Uterus (tissue), 4 donors: ENCODE results near the gene ZNF536. TPM values are rescaled to one million over a fixed set of nuclear protein-coding genes. Genes with fewer than 3 reads are reported as not detected.
"Not testable (repeated sequence)": the region's sequence is repeated elsewhere in the genome, so short reads cannot be mapped to it uniquely, and the experiment has no call there.

ENCODE experiments used
- DNase-seq, 2 donors: peaks; one replicate each; pipeline ENCODE4 v3.0.0-alpha.2; 2019 to 2020
- H3K27ac ChIP-seq, 2 donors: fragments of 200-600 bp; sonication (generic); 1 replicate in 1 of 2; 2 replicates in 1 of 2; pipeline ENCODE4 v1.5.1; 2016 to 2018
- H3K27me3 ChIP-seq, 2 donors: fragments of 200-600 bp; sonication (generic); one replicate each; pipeline ENCODE4 v1.5.1; 2018 to 2019; ENCODE audit warnings: control low read depth in 1 of 2
- H3K36me3 ChIP-seq, 2 donors: fragments of 200-600 bp; sonication (generic); one replicate each; pipeline ENCODE4 v1.5.1; 2019; ENCODE audit warnings: control low read depth in 1 of 2
- H3K4me1 ChIP-seq, 2 donors: fragments of 200-600 bp; sonication (generic); one replicate each; pipeline ENCODE4 v1.5.1; 2018 to 2019; ENCODE audit warnings: control low read depth in 1 of 2
- H3K4me3 ChIP-seq, 2 donors: fragments of 200-600 bp; sonication (generic); 1 replicate in 1 of 2; 2 replicates in 1 of 2; pipeline ENCODE4 v1.5.1; 2018 to 2019; ENCODE audit warnings: mild to moderate bottlenecking in 1 of 2
- H3K9me3 ChIP-seq, 2 donors: fragments of 200-600 bp; sonication (generic); one replicate each; pipeline ENCODE4 v1.5.1; 2019; ENCODE audit warnings: control low read depth in 1 of 2
- POLR2A ChIP-seq, 2 donors: fragments of 450-650 bp; IDR thresholded peaks; one replicate each; pipeline ENCODE4 v1.6.1; 2016; ENCODE audit warnings: antibody characterized with exemption in 2 of 2, mild to moderate bottlenecking in 1 of 2, moderate library complexity in 1 of 2
- intact Hi-C: fragments of 100-400 bp; cut with DNase I; formaldehyde crosslinking; loops from one replicate; pipeline ENCODE4 v1.15.1; 2023; ENCODE audit warnings: low total_unique reads
- total RNA-seq, 4 donors: library from RNA; depleted of rRNA in 3 of 4; stranded (reverse); fragments of >200 nt in 3 of 4; gene quantifications; one replicate each; pipeline versions ENCODE4 v1.1.0 to v1.2.4, GENCODE V29; 2014 to 2023
- TF ChIP-seq, protein P1 (sequence below), 4 experiments: fragments of 200-600 bp in 2 of 4; fragments of 450-650 bp in 2 of 4; sonication (generic) in 2 of 4; IDR thresholded peaks; one replicate each; pipeline ENCODE4 v1.5.1; 2016 to 2019; ENCODE audit warnings: antibody characterized with exemption in 4 of 4, mild to moderate bottlenecking in 2 of 4, moderate library complexity in 1 of 4
- donor health status: DM: yes; HTN: yes; CAD: no.

The ZNF536 gene
- total RNA-seq, 4 donors from 2014 or later = 0.67 to 3.3 (median 2.8) TPM; not detected in 1

- no peak for DNase-seq
- intact Hi-C loops = no loop called here
- no peaks in the 10 kb centered on the region for H3K36me3 ChIP-seq
- no peaks in the 10 kb centered on the region for H3K4me1 ChIP-seq
- TF ChIP-seq, protein P1, sequence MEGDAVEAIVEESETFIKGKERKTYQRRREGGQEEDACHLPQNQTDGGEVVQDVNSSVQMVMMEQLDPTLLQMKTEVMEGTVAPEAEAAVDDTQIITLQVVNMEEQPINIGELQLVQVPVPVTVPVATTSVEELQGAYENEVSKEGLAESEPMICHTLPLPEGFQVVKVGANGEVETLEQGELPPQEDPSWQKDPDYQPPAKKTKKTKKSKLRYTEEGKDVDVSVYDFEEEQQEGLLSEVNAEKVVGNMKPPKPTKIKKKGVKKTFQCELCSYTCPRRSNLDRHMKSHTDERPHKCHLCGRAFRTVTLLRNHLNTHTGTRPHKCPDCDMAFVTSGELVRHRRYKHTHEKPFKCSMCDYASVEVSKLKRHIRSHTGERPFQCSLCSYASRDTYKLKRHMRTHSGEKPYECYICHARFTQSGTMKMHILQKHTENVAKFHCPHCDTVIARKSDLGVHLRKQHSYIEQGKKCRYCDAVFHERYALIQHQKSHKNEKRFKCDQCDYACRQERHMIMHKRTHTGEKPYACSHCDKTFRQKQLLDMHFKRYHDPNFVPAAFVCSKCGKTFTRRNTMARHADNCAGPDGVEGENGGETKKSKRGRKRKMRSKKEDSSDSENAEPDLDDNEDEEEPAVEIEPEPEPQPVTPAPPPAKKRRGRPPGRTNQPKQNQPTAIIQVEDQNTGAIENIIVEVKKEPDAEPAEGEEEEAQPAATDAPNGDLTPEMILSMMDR (IDR thresholded peaks at IDR 0.05) = no peak
- TF ChIP-seq POLR2A (IDR thresholded peaks at IDR 0.05) = no peak
- H3K27me3 ChIP-seq = no peaks in the 10 kb centered on the region
- H3K9me3 ChIP-seq = no peaks in the 10 kb centered on the region
- no peak overlapping the region for H3K27ac ChIP-seq
- no peak overlapping the region for H3K4me3 ChIP-seq
Measured at GRCh38 chr19:30457484-30457883, 85.3 kb downstream of the ZNF536 start.

- intact Hi-C loops = no loop called here
- no peak overlapping the region for H3K27ac ChIP-seq
- no peaks in the 10 kb centered on the region for H3K9me3 ChIP-seq
Measured at GRCh38 chr19:30459859-30460258, 87.7 kb downstream of the ZNF536 start.

GRCh38 chr19:30464162-30464561 is 92.0 kb downstream of the ZNF536 start:
- Histone ChIP-seq H3K36me3 (no peaks in the 10 kb centered on the region), H3K27me3 (no peaks in the 10 kb centered on the region), H3K9me3 (no peaks in the 10 kb centered on the region), H3K4me3 (no peak overlapping the region), H3K27ac (no peak overlapping the region), H3K4me1 (no peaks in the 10 kb centered on the region)
- no peak for DNase-seq
- TF ChIP-seq POLR2A (IDR thresholded peaks at IDR 0.05) = no peak
- TF ChIP-seq, protein P1 (IDR thresholded peaks at IDR 0.05) = no peak
- intact Hi-C loops = no loop called here

More at GRCh38 chr19:30459859-30460258, 87.7 kb downstream of the ZNF536 start:
- Histone ChIP-seq H3K27me3 (no peaks in the 10 kb centered on the region), H3K4me1 (no peaks in the 10 kb centered on the region), H3K4me3 (no peak overlapping the region), H3K36me3 (no peaks in the 10 kb centered on the region)
- TF ChIP-seq POLR2A (IDR thresholded peaks at IDR 0.05) = no peak
- TF ChIP-seq, protein P1 (IDR thresholded peaks at IDR 0.05) = no peak
- no peak for DNase-seq

- H3K27ac ChIP-seq, H3K36me3 ChIP-seq, H3K4me1 ChIP-seq, DNase-seq, intact Hi-C loops, H3K9me3 ChIP-seq, H3K4me3 ChIP-seq, H3K27me3 ChIP-seq: not testable (repeated sequence)
Measured at GRCh38 chr19:30466598-30466997, 94.4 kb downstream of the ZNF536 start.

- no peaks in the 10 kb centered on the region for H3K9me3 ChIP-seq
- TF ChIP-seq, protein P1 (IDR thresholded peaks at IDR 0.05) = no peak
- TF ChIP-seq POLR2A (IDR thresholded peaks at IDR 0.05) = no peak
- H3K27me3 ChIP-seq = no peaks in the 10 kb centered on the region
- H3K4me1 ChIP-seq = no peaks in the 10 kb centered on the region
- H3K36me3 ChIP-seq = no peaks in the 10 kb centered on the region
- no peak for DNase-seq
- no peak overlapping the region for H3K4me3 ChIP-seq
- H3K27ac ChIP-seq = no peak overlapping the region
- intact Hi-C loops = no loop called here
Measured at GRCh38 chr19:30467239-30467638, 95.1 kb downstream of the ZNF536 start.

GRCh38 chr19:30469774-30470173 is 97.6 kb downstream of the ZNF536 start:
- no peaks in the 10 kb centered on the region for H3K4me1 ChIP-seq
- no peaks in the 10 kb centered on the region for H3K9me3 ChIP-seq
- no peak overlapping the region for H3K4me3 ChIP-seq
- no peak for DNase-seq
- TF ChIP-seq, protein P1 (IDR thresholded peaks at IDR 0.05) = no peak
- TF ChIP-seq POLR2A (IDR thresholded peaks at IDR 0.05) = no peak
- intact Hi-C loops = no loop called here
- no peaks in the 10 kb centered on the region for H3K36me3 ChIP-seq
- no peak overlapping the region for H3K27ac ChIP-seq
- no peaks in the 10 kb centered on the region for H3K27me3 ChIP-seq
